HG03442 (cell line): Measurements from ENCODE around the gene LSM12.
"Not testable (repeated sequence)": the region's sequence is repeated elsewhere in the genome, so short reads cannot be mapped to it uniquely, and the experiment has no call there.

Source experiments
- ATAC-seq: cut with Tn5 transposase; IDR thresholded peaks from one replicate; pipeline ENCODE4 v1.9.1; 2021; ENCODE audit warnings: mild to moderate bottlenecking, moderate library complexity; ENCODE audit not compliant: unreplicated experiment

Gene LSM12

DNA sequence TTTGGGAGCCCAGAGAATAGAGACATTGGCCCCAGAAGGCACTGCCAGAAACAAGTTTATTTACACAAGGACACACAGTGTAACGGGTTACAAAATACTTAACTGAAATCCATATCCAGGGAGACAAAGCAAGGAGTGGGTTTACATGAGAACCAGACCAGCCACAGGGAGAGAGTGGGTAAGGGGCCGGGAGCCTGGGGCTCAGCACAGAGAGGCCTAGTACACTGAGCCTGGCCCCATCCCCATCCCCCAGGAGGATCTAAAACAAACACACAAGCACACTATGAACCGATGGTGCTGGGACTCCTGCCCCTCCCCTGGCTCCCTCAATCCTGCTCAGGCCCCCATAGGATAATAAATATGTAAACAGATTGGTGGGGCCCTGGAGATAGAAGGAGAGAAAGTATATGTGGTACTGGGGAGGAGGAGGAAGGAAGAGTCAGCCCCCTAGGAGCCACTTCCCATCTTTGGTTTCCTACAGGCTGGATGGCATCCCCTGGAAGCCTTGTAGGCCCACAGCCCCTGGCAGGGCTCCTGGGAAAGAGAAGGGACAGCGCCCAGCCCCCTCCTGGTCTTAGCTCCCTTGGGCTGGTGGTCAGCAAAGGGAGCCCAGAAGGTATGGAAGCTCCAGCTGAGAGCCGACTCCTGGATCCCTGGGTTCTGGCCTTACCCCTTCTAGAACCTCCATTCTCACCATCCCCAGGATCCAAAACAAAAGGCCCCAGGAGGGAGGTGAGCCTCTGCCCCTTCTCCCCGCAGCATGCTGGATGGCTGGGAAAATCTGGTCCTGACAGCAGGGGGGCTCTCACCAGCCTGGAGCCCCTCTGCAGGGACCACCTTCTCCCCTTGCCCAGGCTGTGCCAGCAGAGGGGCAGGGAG is 10.5 kb upstream of the LSM12 start:
- ATAC-seq = no peak

DNA sequence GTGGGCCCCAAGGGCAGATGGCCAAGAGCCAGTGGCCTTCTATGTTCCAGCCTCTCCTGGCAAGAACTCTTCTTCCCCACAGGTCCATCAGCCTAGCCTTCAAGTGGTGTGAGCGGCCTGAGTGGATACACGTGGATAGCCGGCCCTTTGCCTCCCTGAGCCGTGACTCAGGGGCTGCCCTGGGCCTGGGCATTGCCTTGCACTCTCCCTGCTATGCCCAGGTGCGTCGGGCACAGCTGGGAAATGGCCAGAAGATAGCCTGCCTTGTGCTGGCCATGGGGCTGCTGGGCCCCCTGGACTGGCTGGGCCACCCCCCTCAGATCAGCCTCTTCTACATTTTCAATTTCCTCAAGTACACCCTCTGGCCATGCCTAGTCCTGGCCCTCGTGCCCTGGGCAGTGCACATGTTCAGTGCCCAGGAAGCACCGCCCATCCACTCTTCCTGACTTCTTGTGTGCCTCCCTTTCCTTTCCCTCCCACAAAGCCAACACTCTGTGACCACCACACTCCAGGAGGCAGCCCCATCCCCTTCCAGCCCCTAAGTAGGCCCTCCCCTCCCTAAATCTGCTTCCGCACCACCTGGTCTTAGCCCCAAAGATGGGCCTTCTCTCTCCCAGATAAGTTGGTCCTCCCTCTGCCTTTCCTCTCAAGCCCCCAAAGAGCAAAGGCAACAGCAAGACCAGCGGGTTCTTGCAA is 9.3 kb upstream of the LSM12 start:
- no peak for ATAC-seq

DNA sequence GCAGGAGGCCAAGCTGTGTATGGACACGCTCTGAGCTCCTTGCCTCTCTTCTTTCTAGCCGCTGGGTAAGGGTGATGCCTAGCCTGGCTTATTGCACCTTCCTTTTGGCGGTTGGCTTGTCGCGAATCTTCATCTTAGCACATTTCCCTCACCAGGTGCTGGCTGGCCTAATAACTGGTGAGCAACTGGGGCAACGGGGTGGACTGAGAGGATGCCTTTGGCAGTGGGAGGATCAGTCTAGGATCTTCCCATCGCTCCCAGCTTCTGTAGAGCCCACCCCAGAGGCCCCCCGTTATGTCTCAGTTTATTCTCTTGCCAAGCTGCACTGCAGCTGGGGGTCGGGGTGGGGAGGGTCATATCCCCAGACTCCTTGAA is 8.4 kb upstream of the LSM12 start:
- no peak for ATAC-seq

DNA sequence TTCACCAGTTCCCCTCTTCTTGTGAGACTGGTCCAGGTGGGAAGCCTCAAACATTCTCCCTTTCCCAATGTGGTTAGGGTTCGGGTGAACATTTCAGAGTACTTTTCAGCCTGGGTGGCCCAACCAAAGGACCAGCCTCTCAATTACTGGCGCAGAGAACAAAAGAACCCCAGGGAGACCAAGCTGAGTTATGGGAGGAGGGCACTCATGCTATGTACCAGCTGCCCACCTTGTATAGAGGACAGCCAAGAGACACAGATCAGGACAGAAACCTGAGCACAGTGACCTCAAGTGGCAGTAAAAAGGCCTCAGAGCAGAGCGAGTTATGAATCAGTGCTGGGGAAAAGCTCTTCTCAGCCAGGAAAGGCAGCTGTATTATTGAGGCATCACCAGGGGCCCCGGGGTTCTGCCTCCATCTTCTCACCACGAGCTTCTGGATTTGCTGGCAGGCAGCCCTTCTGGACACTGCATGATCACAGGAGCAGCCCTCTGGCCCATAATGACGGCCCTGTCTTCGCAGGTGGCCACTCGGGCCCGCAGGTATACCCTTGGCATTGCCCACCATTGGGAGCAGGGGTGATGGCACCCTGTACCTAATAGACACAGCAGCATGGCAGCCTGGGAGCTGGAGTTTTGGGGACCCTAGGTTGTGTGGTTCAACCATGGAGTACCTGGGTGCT is 7.9 kb upstream of the LSM12 start:
- ATAC-seq = no peak

DNA sequence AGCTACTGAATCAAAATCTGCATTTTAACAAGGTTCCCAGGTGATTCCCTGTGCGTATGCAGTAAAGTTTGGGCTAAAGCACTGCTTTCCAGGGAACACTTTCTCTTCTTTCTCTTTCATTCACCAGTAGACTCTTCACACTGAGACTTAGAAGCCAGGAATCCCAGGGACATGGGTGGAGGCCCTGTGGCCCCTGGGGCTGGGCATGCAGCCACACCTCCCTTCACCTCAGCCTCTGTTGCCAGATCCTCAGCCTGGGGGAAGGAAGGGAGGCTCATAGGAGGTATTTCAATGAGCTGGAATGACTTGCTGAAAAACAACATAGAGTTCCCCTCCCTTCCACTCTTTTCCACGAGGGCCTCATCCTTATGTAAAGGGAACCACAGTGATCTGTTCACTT is 5.3 kb upstream of the LSM12 start:
- no peak for ATAC-seq

DNA sequence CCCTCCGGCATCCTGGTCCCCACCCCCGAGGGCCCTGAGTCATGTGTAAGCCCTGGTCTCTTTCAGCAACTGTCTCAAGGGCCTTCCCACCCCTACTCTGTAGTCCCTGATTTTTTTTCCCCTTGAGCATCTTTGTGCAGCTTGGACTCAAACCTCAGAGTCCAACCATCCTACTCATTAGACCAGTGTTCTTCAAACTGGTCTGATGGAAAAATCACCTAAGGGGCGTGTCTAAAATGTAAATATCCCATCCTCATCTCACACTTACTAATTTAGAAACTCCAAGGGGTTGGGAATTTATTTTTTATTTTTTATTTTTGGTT is 4.7 kb upstream of the LSM12 start:
- no peak for ATAC-seq

DNA sequence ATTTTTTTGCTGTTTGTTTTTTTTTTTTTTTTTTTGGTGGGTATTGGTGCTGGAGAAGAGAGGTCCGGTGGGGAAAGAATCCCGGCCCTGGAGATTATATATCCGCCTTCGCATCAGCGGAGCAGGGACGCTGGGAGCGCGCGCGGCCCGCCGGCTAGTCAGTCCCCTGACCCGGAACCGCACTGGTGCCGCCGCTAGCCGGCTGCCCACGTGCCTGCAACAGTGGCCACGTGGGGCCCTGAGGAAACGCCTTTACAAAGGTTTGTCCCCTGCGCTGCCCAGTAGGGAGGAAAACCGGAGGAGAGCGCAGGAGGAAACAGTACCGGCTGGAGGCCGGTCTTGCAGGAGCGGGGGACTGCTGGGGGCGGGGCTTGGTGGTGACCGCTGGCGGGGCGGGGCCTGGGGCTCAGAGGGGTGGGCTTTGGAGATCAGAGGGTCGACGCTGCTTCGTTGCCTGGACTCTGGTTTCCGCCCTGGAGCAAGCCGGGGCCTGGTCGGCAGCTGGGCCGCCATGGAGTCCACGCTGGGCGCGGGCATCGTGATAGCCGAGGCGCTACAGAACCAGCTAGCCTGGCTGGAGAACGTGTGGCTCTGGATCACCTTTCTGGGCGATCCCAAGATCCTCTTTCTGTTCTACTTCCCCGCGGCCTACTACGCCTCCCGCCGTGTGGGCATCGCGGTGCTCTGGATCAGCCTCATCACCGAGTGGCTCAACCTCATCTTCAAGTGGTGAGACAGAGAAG is 4.2 kb upstream of the LSM12 start, which contains the start of gene G6PC3:
TSS of gene G6PC3 (plus strand) at position 281 of the 743 bp plus-strand sequence. CDS start at position 512, 231 bp downstream.
- ATAC-seq = peak; percentile 57

DNA sequence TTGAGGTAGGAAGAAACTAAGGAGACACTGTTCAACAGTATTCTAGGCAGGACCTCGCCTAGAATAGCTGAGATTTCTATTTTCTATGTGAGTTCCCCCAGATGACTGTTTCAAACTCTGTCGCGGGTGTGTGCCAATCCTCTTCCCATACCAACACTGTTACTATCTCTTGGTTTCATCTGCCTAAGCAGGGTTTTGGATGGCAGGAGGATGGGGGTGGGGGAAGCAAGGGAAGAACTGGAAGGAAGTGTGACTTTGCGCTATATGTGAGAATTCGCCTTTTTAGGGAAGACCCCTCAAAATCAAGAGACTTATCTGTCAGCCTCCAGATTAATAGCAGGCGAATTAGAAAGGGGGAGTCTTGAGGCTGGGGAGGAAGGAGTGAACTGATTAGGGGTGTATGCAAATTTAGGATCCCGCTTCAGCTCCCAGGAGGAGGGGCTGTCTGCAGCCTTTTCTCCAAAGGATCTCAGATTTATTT is 3.5 kb upstream of the LSM12 start:
- ATAC-seq = no peak

DNA sequence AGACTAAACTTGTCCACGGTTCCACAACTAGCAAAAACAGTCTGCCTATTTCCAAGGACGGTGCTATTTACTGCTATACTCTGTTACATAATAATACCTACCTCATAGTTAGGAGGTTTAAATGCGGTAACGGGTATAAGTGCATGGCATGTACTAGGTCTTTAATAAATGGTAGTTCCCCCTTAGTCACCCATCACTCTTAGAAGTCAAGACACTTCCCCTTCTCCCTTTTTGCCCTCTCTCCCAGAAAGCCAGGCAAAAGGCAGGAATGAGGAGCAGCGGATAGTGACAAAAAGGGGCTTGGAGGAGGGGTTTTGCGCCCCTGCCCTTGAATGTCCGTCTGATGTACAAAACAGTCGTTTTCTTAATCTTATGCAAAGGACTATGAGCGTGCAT is 1.1 kb upstream of the LSM12 start:
- no peak for ATAC-seq

DNA sequence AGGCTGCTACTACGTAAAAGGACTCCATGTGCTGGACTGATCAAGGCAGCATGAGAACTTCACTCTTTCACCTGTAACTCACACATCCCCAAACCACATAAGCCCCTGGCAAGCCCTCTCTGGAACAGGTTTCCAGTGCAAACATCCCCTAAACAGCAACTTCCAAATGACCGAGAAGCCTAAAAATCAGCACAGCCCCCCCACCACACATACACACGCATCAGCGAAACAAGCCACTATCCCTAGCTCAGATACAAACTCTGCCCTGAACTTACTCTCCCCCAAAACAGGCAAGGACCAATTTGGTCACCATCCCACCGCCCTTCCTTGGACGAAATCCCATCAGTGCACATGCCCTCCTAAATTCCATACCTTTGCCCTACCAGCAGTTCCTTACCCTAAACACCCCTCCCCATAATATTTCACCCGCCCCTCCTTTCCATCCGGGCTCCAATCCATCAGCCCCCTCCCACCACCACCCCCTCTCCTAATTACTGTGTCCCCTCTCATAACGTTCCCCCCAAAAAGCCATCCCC is 735 bp downstream of the LSM12 start:
- ATAC-seq = no peak

DNA sequence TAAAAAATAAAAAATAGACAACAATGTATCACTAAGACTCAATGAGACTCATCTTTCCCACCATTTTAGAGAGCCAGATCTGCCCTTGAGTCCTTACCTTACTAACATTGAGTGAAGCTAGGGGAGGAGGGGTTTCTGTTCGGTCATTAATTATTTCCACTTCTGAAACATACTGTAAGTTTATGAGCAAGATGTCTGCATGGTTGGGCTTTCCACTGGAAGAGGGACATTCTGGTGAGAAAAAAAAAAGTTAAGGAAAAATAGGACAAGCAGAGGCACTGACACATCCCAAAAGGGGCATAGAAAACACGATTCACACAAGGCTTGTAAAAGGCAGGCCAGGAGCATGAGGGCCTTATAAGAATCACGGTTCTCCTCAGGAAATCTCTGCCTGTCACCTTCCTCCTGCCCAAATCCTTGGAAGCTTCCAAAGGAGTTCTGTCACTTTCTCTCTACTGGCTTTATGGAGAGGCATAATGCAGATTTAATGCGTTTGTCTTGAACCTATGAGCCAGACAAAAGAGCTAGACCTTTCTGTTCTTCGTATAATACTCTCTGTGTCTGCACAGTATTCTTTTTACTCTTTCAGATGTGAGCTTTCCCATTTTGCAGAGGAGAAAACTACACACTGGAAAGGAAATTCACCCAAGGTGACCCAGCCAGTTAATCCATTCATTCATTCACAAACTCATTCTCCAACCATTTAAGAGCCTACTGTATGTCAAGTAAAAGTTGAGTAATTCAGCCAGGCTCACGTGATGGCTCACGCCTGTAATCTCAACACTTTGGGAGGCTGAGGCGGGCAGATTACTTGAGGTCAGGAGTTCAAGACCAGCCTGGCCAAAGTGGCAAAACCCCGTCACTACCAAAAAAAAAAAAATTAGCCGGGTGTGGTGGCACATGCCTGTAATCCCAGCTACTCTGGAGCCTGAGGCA is 2.5 kb downstream of the LSM12 start:
- ATAC-seq = no peak

DNA sequence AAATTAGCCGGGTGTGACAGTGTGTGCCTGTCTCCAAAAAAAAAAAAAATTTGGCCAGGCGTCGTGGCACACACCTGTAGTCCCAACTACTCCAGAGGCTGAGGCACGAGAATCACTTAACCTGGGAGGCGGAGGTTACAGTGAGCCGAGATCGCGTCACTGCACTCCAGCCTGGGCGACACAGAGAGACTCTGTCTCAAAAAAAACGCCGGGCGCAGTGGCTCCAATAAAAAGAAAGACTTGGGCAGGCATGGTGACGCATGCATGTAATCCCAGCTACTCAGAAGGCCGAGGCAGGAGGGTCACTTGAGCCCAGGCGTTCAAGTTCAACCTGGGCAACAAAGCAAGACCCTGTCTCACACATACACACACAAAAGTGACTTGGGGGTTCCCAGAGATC is 3.6 kb downstream of the LSM12 start:
- ATAC-seq = no peak

DNA sequence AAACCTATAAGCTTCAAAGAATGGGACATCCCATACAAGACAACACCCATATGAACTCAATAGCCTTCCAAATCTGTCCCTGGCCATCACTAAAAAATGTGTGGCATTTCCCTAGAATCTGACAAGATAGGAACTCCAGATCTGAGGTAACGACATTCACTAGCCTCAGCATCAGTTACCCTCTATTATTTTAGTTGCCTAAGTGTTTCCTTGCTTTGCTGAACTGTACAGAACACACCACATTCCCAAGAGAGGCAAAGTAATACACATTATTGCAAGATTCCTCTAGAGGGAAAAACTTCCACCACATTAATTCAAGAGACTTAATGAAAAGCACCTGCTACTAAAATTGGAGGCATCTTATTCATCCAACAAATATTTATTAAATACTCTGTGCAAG is 5.0 kb downstream of the LSM12 start:
- ATAC-seq = no peak

DNA sequence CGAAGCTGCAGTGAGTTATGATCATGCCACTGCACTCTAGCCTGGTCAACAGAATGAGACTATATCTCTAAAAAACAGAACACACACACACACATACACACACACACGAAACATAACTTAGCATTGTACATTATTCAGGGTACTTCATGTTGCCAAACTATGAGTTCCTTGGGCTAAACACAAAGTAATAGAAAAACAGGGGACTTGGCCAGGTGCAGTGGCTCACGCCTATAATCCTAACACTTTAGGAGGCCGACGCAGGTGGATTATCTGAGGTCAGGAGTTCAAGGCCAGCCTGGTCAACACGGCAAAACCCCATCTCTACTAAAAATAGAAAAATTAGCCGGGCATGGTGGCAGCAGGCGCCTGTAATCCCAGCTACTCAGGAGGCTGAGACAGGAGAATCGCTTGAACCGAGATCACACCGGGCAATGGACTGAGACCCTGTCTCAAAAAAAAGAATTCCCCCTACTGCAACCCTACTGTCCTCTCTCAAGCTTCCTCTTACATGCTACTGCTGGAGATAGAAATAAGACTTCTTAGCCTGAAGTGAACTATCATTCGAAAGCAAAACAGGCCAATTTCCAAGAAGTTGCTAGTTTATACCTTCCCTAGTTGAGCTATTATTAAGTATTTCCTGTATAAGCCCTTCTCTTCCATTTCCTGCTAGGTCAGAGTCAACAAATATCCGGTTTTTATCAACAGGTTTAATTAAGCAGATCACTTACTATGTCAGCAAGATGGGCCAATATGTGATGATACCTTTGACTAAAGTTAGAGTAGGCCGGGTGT is 7.2 kb downstream of the LSM12 start:
- ATAC-seq = no peak

DNA sequence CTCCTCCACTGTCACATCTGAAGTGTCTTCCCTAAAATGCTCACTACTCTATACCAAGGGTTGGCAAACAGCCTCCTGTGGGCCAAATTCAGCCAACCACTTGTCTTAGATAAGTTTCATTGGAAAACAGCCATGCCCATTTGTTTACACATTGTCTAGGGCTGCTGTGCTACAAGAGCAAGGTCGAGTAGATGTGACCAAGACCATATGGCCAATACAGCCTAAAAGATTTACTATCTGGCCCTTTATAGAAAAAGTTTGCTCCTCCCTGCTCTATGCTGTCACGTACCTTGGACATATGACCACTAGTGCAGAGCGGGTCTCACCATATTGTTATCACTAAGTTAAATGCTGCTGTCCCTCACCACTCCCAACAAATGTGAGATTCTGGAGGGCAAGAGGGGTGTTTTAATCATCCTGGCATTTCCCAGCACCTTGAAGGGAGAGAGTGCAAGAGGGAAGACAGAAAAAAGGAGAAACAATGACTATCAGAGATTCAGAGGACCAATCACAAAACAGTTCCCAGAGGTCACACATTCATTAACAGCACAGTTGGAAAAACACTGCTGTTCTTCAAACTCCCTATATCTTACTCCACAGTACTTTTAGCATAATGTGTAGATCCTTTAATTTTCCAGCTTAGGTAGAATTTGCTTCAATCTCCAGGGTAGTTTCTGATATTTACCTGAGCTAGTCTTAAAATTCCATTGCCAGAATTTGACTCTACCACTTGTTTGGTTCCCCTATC is 13.2 kb downstream of the LSM12 start:
- no peak for ATAC-seq

DNA sequence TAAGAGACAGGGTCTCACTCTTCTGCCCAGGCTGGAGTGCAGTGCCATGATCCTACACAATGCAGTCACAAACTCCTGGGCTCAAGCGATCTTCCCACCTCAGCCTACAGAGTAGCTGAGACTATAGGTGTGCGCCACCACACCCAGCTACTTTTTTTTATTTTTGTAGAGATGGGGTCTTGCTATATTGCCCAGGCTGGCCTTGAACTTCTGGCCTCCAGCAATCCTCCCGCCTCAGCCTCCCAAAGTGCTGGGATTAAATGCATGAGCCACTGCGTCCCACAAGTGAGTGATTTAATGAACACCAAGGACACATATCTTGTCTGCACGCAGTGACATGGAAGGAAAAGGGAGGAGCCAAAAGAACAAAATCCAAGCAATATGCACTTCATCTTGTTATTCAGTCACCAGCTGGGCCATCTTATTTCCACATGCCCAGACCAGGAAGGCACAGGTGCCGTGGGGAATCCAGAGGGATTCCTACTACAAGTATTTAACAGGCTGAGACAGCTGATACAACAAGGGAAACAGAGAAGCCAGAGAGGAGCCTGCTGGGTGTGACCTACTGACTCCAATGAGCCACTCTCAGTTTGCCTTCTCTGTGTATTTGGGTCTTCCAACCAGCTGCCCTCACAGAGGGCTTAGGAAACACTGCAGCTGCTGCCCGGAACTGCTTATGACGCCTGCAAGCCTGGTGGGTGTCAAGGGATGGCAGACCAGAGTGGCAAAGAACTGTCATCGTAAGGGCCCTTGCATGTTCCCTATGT is 17.0 kb downstream of the LSM12 start:
- no peak for ATAC-seq

DNA sequence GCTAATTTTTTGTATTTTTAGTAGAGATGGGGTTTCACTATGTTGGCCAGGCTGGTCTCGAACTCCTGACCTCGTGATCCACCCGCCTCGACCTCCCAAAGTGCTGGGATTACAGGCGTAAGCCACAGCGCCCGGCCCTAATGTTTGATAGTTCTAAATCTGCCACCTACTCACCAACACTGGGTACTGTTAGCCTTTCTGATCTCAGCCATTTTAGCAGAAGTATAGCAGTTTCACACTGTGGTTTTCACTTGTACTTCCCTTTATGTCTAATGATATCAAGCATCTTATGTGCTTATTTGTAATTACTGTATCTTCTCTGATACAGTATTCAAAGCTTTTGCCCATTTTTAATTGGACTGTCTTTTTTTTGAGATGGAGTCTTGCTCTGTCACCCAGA is 19.6 kb downstream of the LSM12 start:
- not testable (repeated sequence) for ATAC-seq
